ENCODE measurements around the gene H2BK1. TPM values are rescaled to one million over a fixed set of nuclear protein-coding genes. Genes with fewer than 3 reads are reported as not detected.

Gene H2BK1
- total and polyA plus RNA-seq, 2 of the 13 experiments (the other 11 are each of a cell fraction or from before 2014, with no cell fraction given), result not detected

DNA sequence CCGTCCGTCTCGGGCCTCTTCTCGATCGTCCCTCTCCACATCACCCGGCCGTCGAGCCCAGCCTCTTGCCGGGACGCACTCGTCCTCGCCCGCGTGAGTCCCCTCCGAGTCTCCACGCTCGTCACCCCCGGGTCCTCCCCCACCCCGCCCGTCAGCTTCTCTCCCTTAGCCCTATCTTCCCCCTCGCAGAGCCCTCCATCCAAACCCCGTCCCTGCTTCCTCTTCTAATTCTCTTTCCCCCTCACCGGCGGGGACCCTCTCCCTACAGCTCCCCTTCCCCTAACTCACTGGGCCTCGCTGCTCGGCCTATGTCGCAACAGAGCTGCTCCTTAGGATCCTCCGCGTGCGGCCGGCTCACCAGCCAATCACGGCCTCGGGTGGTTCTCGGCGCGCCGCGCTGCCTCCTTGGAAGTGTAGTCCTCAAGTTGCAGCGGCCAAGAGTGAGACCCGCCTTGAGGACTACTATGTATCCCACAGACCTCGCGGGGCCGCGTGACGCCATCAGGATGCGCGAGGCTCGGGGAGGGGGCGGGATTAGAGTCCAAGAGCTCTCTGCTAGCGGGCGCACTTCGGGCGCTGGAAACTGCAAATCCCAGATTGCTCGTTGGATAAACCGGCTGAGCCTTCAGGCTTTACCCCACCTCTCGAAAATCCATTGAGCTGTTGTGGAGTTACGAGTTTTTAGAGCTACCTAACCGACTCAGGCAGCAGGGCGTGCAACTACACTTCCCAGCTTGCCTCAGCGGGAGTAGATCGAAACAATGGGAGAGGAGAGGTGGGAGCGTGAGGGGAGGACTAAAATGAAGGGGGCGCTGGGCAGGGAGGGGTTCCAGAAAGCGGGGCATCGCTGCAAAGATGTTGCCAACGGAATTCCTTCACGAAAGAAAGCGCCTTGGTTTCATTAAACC, 16.8 kb upstream of the H2BK1 start, which contains the start of gene ABCF2 (continued):
- TF ChIP-seq ATAD3A (CRISPR knock-in tag; IDR thresholded peaks at IDR 0.05) (no peak), YEATS4 (CRISPR knock-in tag; IDR thresholded peaks at IDR 0.05; ENCODE audit: borderline replicate concordance) (peak; percentile 71; the same call in 1 of the 2 replicates), PRDM10 (CRISPR knock-in tag; IDR thresholded peaks at IDR 0.05; ENCODE audit: low read depth) (peak; percentile 53; the same call in 1 of the 2 replicates), ZNF678 (CRISPR knock-in tag; IDR thresholded peaks at IDR 0.05) (no peak), NFIB (CRISPR knock-in tag; IDR thresholded peaks at IDR 0.05; ENCODE audit: borderline replicate concordance) (no peak), NFKB2 (CRISPR knock-in tag; IDR thresholded peaks at IDR 0.05; ENCODE audit: borderline replicate concordance) (no peak; the same call in 1 of the 2 replicates), KDM2A (CRISPR knock-in tag; IDR thresholded peaks at IDR 0.05; ENCODE audit: borderline replicate concordance, low read depth) (peak; percentile 94; the same call in 1 of the 2 replicates), NFYB (CRISPR knock-in tag; IDR thresholded peaks at IDR 0.05) (peak; percentile 86), RBM39 (IDR thresholded peaks at IDR 0.05; ENCODE audit: low read depth, low read length, poor library complexity, severe bottlenecking) (peak; percentile 31), NR2F6 (IDR thresholded peaks at IDR 0.05) (no peak), NR2F6 (CRISPR knock-in tag; IDR thresholded peaks at IDR 0.05) (no peak), MAFG (CRISPR knock-in tag; IDR thresholded peaks at IDR 0.05) (no peak), ZFYVE20 (CRISPR knock-in tag; IDR thresholded peaks at IDR 0.05; ENCODE audit: borderline replicate concordance, low read depth) (no peak), SMC3 (IDR thresholded peaks at IDR 0.05; ENCODE audit: low read length) (no peak), KDM5A (IDR thresholded peaks at IDR 0.05; ENCODE audit: borderline replicate concordance, low read length) (peak; percentile 91), ZNF296 (CRISPR knock-in tag; conservative IDR thresholded peaks at IDR 0.05) (0 out of 2 replicates have a peak, but pooled peaks have one; percentile 15), NFYC (CRISPR knock-in tag; IDR thresholded peaks at IDR 0.05) (peak; percentile 87), PCBP2 (optimal IDR thresholded peaks at IDR 0.05; ENCODE audit: low read depth, low read length, poor library complexity, severe bottlenecking) (no peak), XBP1 (CRISPR knock-in tag; IDR thresholded peaks at IDR 0.05) (no peak)
- TF ChIP-seq, protein P1, sequence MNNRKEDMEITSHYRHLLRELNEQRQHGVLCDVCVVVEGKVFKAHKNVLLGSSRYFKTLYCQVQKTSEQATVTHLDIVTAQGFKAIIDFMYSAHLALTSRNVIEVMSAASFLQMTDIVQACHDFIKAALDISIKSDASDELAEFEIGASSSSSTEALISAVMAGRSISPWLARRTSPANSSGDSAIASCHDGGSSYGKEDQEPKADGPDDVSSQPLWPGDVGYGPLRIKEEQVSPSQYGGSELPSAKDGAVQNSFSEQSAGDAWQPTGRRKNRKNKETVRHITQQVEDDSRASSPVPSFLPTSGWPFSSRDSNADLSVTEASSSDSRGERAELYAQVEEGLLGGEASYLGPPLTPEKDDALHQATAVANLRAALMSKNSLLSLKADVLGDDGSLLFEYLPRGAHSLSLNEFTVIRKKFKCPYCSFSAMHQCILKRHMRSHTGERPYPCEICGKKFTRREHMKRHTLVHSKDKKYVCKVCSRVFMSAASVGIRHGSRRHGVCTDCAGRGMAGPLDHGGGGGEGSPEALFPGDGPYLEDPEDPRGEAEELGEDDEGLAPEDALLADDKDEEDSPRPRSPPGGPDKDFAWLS (CRISPR knock-in tag; IDR thresholded peaks at IDR 0.05; ENCODE audit: borderline replicate concordance), result no peak
- TF ChIP-seq, protein P2, sequence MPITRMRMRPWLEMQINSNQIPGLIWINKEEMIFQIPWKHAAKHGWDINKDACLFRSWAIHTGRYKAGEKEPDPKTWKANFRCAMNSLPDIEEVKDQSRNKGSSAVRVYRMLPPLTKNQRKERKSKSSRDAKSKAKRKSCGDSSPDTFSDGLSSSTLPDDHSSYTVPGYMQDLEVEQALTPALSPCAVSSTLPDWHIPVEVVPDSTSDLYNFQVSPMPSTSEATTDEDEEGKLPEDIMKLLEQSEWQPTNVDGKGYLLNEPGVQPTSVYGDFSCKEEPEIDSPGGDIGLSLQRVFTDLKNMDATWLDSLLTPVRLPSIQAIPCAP (CRISPR knock-in tag; IDR thresholded peaks at IDR 0.05; ENCODE audit: low read depth), result no peak
- TF ChIP-seq, protein P3, sequence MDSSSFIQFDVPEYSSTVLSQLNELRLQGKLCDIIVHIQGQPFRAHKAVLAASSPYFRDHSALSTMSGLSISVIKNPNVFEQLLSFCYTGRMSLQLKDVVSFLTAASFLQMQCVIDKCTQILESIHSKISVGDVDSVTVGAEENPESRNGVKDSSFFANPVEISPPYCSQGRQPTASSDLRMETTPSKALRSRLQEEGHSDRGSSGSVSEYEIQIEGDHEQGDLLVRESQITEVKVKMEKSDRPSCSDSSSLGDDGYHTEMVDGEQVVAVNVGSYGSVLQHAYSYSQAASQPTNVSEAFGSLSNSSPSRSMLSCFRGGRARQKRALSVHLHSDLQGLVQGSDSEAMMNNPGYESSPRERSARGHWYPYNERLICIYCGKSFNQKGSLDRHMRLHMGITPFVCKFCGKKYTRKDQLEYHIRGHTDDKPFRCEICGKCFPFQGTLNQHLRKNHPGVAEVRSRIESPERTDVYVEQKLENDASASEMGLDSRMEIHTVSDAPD (CRISPR knock-in tag; IDR thresholded peaks at IDR 0.05), result 0 out of 2 replicates have a peak, but pooled peaks have one; percentile 20
